ENCODE results near the gene UBASH3A.

- TF ChIP-seq CREB1 (IDR thresholded peaks at IDR 0.05; ENCODE audit: low read depth), result no peak
- no peak for TF ChIP-seq TAF1 (IDR thresholded peaks at IDR 0.05; ENCODE audit: low read depth)
- no peak for TF ChIP-seq MAX (IDR thresholded peaks at IDR 0.05)
Measured at GRCh38 chr21:42461881-42462877, 58.5 kb downstream of the UBASH3A start.
